GM12878 (cell line): ENCODE data around the gene NUPR1. TPM values are rescaled to one million over a fixed set of nuclear protein-coding genes. Genes with fewer than 3 reads are reported as not detected.

Source experiments
- ATAC-seq: fragments of 200-7000 bp; cut with Tn5 transposase; 3 replicates; pipeline ENCODE4 v1.9.1; 2020; ENCODE audit warnings: mild to moderate bottlenecking, moderate library complexity
- BruUV-seq: library from RNA; stranded (reverse); fragments of 400-500 nt; replicated peaks from 2 replicates; lab custom pipeline; 2021; lab: Mats Ljungman, UMichigan
- CTCF ChIA-PET: fragments of 300-600 bp; sonication (Branson Sonifier 250); formaldehyde crosslinking; extraction: SDS; loops from one replicate; lab custom pipeline; 2021; ENCODE audit warnings: inconsistent platforms; lab: Yijun Ruan, JAX
- POLR2A ChIA-PET: fragments of 350-600 bp; formaldehyde crosslinking; extraction: SDS; loops from one replicate; lab custom pipeline; 2021; ENCODE audit warnings: inconsistent platforms; lab: Charles Lee
- RAD21 ChIA-PET: fragments of 300-600 bp; sonication (Branson Sonifier 250); formaldehyde crosslinking; loops from one replicate; lab custom pipeline; 2023; ENCODE audit warnings: antibody characterized with exemption; ENCODE audit not compliant: unreplicated experiment; lab: Charles Lee
- SMC1A ChIA-PET: fragments of 300-600 bp; sonication (Branson Sonifier 250); formaldehyde crosslinking; loops from one replicate; lab custom pipeline; 2023; ENCODE audit not compliant: unreplicated experiment, uncharacterized antibody; lab: Charles Lee
- DNase-seq: peaks from one replicate; pipeline ENCODE4 v3.0.0-alpha.2; 2011; ENCODE audit warnings: low read depth, low spot score
- FAIRE-seq: peaks from 3 replicates; lab custom pipeline; 2011; peaks lifted over from hg19 to GRCh38; lab: Jason Lieb, UNC
- H2AFZ ChIP-seq: 2 replicates; pipeline ENCODE4 v1.6.0; 2011; ENCODE audit warnings: low read depth, low read length, control low read depth; ENCODE audit not compliant: control insufficient read depth
- H3K27ac ChIP-seq: 2 replicates; pipeline ENCODE4 v1.5.1; 2011; ENCODE audit warnings: control low read depth; ENCODE audit not compliant: control insufficient read depth, insufficient read depth
- H3K27me3 ChIP-seq, 2 experiments: replicated peaks in 1 of 2; 2 replicates each; pipeline versions ENCODE4 v1.6.0 to v1.6.1; 2011; ENCODE audit warnings: low read length in 1 of 2; ENCODE audit not compliant: control insufficient read depth in 2 of 2, insufficient read depth in 2 of 2
- H3K36me3 ChIP-seq, 2 experiments: 2 replicates each; pipeline ENCODE4 v1.5.1; 2011; ENCODE audit warnings: low read length in 1 of 2; ENCODE audit not compliant: control insufficient read depth in 2 of 2, insufficient read depth in 2 of 2
- H3K4me1 ChIP-seq: 2 replicates; pipeline ENCODE4 v1.6.1; 2011; ENCODE audit warnings: mild to moderate bottlenecking, low read length, moderate library complexity, mixed read lengths; ENCODE audit not compliant: control insufficient read depth, insufficient read depth
- H3K4me2 ChIP-seq: 2 replicates; pipeline ENCODE4 v1.6.0; 2011; ENCODE audit warnings: control low read depth; ENCODE audit not compliant: control insufficient read depth, insufficient read depth
- H3K4me3 ChIP-seq: fragments of 200-600 bp; sonication (generic); 2 replicates; pipeline ENCODE4 v1.5.1; 2016
- H3K79me2 ChIP-seq: 2 replicates; pipeline ENCODE4 v1.6.0; 2011; ENCODE audit warnings: low read length; ENCODE audit not compliant: control insufficient read depth, insufficient read depth
- H3K9ac ChIP-seq: 2 replicates; pipeline ENCODE4 v1.8.0; 2011; ENCODE audit warnings: low read length, control low read depth, mixed read lengths; ENCODE audit not compliant: control insufficient read depth, insufficient read depth
- H3K9me3 ChIP-seq: replicated peaks from 3 replicates; pipeline ENCODE4 v1.5.1; 2011; ENCODE audit warnings: mild to moderate bottlenecking, low read length; ENCODE audit not compliant: control insufficient read depth, insufficient read depth
- H4K20me1 ChIP-seq: 2 replicates; pipeline ENCODE4 v1.6.0; 2011; ENCODE audit not compliant: control insufficient read depth, insufficient read depth
- BMI1 ChIP-seq: fragments of 450-650 bp; IDR thresholded peaks from 2 replicates; pipeline ENCODE4 v1.6.1; 2016; ENCODE audit warnings: mild to moderate bottlenecking, moderate library complexity, borderline replicate concordance
- CHD4 ChIP-seq: fragments of 200-600 bp; sonication (generic); IDR thresholded peaks from 2 replicates; pipeline ENCODE4 v1.6.1; 2016; ENCODE audit warnings: mild to moderate bottlenecking
- EGR1 ChIP-seq, 2 experiments: IDR thresholded peaks; 1 replicate in 1 of 2; 2 replicates in 1 of 2; pipeline ENCODE4 v1.6.1; 2011 to 2012; ENCODE audit warnings: low read depth in 2 of 2, low read length in 2 of 2, borderline replicate concordance in 1 of 2, mild to moderate bottlenecking in 1 of 2, moderate library complexity in 1 of 2
- IKZF1 ChIP-seq: fragments of 450-650 bp; conservative IDR thresholded peaks from 2 replicates; pipeline ENCODE4 v1.6.1; 2017; ENCODE audit warnings: antibody characterized with exemption, mild to moderate bottlenecking
- MXI1 ChIP-seq: fragments of 150-350 bp; IDR thresholded peaks from 2 replicates; pipeline ENCODE4 v1.6.1; 2011; ENCODE audit warnings: low read depth, mild to moderate bottlenecking, inconsistent platforms, low read length, improper control_type of control experiment
- NR2C1 ChIP-seq: fragments of 450-650 bp; IDR thresholded peaks from 2 replicates; pipeline ENCODE4 v1.6.1; 2017; ENCODE audit warnings: antibody characterized with exemption, mild to moderate bottlenecking, moderate library complexity
- NRF1 ChIP-seq: conservative IDR thresholded peaks from 2 replicates; pipeline ENCODE4 v1.6.1; 2011; ENCODE audit warnings: mild to moderate bottlenecking, low read depth, low read length, improper control_type of control experiment
- PML ChIP-seq: IDR thresholded peaks from 2 replicates; pipeline ENCODE4 v1.6.1; 2012; ENCODE audit warnings: low read length, inconsistent platforms
- POLR2AphosphoS5 ChIP-seq: IDR thresholded peaks from 2 replicates; pipeline ENCODE4 v1.6.1; 2011; ENCODE audit warnings: mild to moderate bottlenecking, low read length, inconsistent platforms
- RUNX3 ChIP-seq: IDR thresholded peaks from 2 replicates; pipeline ENCODE4 v1.6.1; 2012; ENCODE audit warnings: low read length, inconsistent platforms
- TCF7 ChIP-seq: IDR thresholded peaks from 2 replicates; pipeline ENCODE4 v1.6.1; 2014; ENCODE audit warnings: antibody characterized with exemption, borderline replicate concordance
- YY1 ChIP-seq: IDR thresholded peaks from 2 replicates; pipeline ENCODE4 v1.6.1; 2011; ENCODE audit warnings: low read depth, mild to moderate bottlenecking, low read length
- ZNF207 ChIP-seq: fragments of 450-650 bp; IDR thresholded peaks from 2 replicates; pipeline ENCODE4 v1.6.1; 2014; ENCODE audit warnings: antibody characterized with exemption, mild to moderate bottlenecking, borderline replicate concordance
- whole genome bisulfite sequencing: methylation state at CpG from one replicate; pipeline ENCODE4 v1.1.6; 2016; ENCODE audit warnings: low lambda C conversion rate; ENCODE audit not compliant: insufficient replicate concordance, insufficient coverage; ENCODE audit errors: missing lambda C conversion rate; 5-methylcytosine and 5-hydroxymethylcytosine counted together
- in situ Hi-C: fragments of 300-500 bp; cut with MboI; formaldehyde crosslinking; loops from 9 replicates; pipeline ENCODE4 v1.14.3; 2018; ENCODE audit warnings: mixed read lengths
- intact Hi-C: fragments of 100-400 bp; cut with micrococcal nuclease; formaldehyde crosslinking; loops from one replicate; pipeline ENCODE4 v1.14.2; 2022; ENCODE audit not compliant: unreplicated experiment
- polyA plus RNA-seq, 11 experiments: library from polyadenylated mRNA; depleted of rRNA in 4 of 11; unstranded in 6 of 11; stranded (reverse) in 5 of 11; fragments of >200 nt; fragmentation: Nextera tagmentation in 4 of 11; fragmentation: Illumina TruSeq in 1 of 11; extraction: Ambion mirVana in 4 of 11; extraction: Trizol in 1 of 11; gene quantifications; 1 replicate in 1 of 11; 2 replicates in 10 of 11; pipeline versions ENCODE4 v1.2.1 to v1.2.3, GENCODE V29; 2011 to 2016; ENCODE audit warnings: inconsistent platforms in 2 of 11, missing spikeins in 2 of 11, low read depth in 1 of 11
- total RNA-seq, 4 experiments: library from RNA; depleted of rRNA in 3 of 4; stranded (reverse); fragments of >200 nt in 3 of 4; fragmentation: Illumina TruSeq in 1 of 4; extraction: Trizol in 1 of 4; gene quantifications; 2 replicates each; pipeline versions ENCODE4 v1.2.1 to v1.2.3, GENCODE V29; 2013 to 2021
- TF ChIP-seq, protein P1 (sequence below): fragments of 450-650 bp; IDR thresholded peaks from 2 replicates; pipeline ENCODE4 v1.6.1; 2017; ENCODE audit warnings: low read depth, mild to moderate bottlenecking, moderate library complexity
- TF ChIP-seq, protein P2 (sequence below): fragments of 450-650 bp; IDR thresholded peaks from 2 replicates; pipeline ENCODE4 v1.6.1; 2017; ENCODE audit warnings: mild to moderate bottlenecking, moderate library complexity
- TF ChIP-seq, protein P3 (sequence below): IDR thresholded peaks from 2 replicates; pipeline ENCODE4 v1.6.1; 2011; ENCODE audit warnings: borderline replicate concordance, low read depth, mild to moderate bottlenecking, moderate library complexity, low read length; ENCODE audit not compliant: insufficient read depth, poor library complexity, severe bottlenecking

Gene NUPR1
- total and polyA plus RNA-seq, 10 of the 15 experiments (the other 5 are each of a cell fraction or from before 2014, with no cell fraction given), result 0.04 to 0.78 (median 0.17) TPM; not detected in 2

DNA sequence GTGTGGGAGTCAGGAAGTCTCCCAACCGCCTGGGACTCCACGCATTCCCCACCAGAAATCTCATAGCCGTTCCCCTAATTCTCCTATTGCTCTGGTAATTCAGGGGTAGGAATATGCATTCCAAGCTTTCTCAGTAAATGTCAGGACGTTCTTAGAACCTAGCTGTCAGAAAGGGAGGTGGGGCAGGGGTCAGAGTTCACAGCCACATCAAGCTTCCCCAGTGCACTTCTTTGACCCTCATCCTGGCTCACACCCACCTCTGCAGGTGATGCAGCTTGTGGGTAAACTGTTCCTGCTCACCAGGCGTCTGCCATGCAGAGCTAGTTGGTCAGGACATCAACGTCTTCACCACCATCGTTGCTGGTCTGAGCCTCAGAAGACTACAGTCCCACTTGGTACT lies 18.1 kb downstream of the NUPR1 start:
- in situ Hi-C loops, result no loop called here
- Histone ChIP-seq H2AFZ (no peak overlapping the region), H3K4me3 (no peak overlapping the region), H3K4me1 (peaks cover 10% of the 10 kb centered on the region; the same call in 1 of the 2 replicates), H3K79me2 (no peaks in the 10 kb centered on the region), H3K9me3 (no peaks in the 10 kb centered on the region), H3K27ac (no peak overlapping the region), H4K20me1 (no peaks in the 10 kb centered on the region), H3K27me3 (no peaks in the 10 kb centered on the region), H3K9ac (no peak overlapping the region), H3K36me3 (no peaks in the 10 kb centered on the region), H3K4me2 (no peak overlapping the region)
- CTCF ChIA-PET, result interaction anchor here (1.1 kb wide), 1 partner anchor 10 kb away, joined by 6 read pairs; no protein-coding TSS in a partner anchor
- POLR2A ChIA-PET, result no interaction called here
- 55% methylated on average over 7 of the region's 7 CpGs for WGBS
- ATAC-seq (no peak), FAIRE-seq (no peak), DNase-seq (no peak)
- SMC1A ChIA-PET, result no interaction called here
- intact Hi-C loops, result no loop called here
- RAD21 ChIA-PET, result no interaction called here
- no TSS peak for BruUV-seq
- TF ChIP-seq, protein P1, sequence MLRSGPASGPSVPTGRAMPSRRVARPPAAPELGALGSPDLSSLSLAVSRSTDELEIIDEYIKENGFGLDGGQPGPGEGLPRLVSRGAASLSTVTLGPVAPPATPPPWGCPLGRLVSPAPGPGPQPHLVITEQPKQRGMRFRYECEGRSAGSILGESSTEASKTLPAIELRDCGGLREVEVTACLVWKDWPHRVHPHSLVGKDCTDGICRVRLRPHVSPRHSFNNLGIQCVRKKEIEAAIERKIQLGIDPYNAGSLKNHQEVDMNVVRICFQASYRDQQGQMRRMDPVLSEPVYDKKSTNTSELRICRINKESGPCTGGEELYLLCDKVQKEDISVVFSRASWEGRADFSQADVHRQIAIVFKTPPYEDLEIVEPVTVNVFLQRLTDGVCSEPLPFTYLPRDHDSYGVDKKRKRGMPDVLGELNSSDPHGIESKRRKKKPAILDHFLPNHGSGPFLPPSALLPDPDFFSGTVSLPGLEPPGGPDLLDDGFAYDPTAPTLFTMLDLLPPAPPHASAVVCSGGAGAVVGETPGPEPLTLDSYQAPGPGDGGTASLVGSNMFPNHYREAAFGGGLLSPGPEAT, result no peak
- TF ChIP-seq ZNF207, result no peak
- TF ChIP-seq PML, result no peak
- TF ChIP-seq NRF1, result no peak
- TF ChIP-seq EGR1 (IDR thresholded peaks at IDR 0.05; ENCODE audit: borderline replicate concordance in 1 of 2, low read depth in 2 of 2, low read length in 2 of 2), result no peak
- TF ChIP-seq, protein P2, sequence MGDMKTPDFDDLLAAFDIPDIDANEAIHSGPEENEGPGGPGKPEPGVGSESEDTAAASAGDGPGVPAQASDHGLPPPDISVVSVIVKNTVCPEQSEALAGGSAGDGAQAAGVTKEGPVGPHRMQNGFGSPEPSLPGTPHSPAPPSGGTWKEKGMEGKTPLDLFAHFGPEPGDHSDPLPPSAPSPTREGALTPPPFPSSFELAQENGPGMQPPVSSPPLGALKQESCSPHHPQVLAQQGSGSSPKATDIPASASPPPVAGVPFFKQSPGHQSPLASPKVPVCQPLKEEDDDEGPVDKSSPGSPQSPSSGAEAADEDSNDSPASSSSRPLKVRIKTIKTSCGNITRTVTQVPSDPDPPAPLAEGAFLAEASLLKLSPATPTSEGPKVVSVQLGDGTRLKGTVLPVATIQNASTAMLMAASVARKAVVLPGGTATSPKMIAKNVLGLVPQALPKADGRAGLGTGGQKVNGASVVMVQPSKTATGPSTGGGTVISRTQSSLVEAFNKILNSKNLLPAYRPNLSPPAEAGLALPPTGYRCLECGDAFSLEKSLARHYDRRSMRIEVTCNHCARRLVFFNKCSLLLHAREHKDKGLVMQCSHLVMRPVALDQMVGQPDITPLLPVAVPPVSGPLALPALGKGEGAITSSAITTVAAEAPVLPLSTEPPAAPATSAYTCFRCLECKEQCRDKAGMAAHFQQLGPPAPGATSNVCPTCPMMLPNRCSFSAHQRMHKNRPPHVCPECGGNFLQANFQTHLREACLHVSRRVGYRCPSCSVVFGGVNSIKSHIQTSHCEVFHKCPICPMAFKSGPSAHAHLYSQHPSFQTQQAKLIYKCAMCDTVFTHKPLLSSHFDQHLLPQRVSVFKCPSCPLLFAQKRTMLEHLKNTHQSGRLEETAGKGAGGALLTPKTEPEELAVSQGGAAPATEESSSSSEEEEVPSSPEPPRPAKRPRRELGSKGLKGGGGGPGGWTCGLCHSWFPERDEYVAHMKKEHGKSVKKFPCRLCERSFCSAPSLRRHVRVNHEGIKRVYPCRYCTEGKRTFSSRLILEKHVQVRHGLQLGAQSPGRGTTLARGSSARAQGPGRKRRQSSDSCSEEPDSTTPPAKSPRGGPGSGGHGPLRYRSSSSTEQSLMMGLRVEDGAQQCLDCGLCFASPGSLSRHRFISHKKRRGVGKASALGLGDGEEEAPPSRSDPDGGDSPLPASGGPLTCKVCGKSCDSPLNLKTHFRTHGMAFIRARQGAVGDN, result no peak
- no peak for TF ChIP-seq CHD4
- no peak for TF ChIP-seq RUNX3
- no peak for TF ChIP-seq BMI1
- no peak for TF ChIP-seq POLR2AphosphoS5
- no peak for TF ChIP-seq NR2C1
- TF ChIP-seq MXI1, result no peak
- no peak for TF ChIP-seq YY1
- TF ChIP-seq TCF7, result no peak
- TF ChIP-seq, protein P3, sequence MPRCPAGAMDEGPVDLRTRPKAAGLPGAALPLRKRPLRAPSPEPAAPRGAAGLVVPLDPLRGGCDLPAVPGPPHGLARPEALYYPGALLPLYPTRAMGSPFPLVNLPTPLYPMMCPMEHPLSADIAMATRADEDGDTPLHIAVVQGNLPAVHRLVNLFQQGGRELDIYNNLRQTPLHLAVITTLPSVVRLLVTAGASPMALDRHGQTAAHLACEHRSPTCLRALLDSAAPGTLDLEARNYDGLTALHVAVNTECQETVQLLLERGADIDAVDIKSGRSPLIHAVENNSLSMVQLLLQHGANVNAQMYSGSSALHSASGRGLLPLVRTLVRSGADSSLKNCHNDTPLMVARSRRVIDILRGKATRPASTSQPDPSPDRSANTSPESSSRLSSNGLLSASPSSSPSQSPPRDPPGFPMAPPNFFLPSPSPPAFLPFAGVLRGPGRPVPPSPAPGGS, result no peak
- no peak for TF ChIP-seq IKZF1
